Activated CD4-positive, CD25-positive, alpha-beta regulatory T cell treated with anti-CD3 and anti-CD28 coated beads, Interleukin-2, amount 50 U/mL, for 16 hours (primary cell): ENCODE measurements around the gene SLC37A4.
"Not testable (repeated sequence)": the region's sequence is repeated elsewhere in the genome, so short reads cannot be mapped to it uniquely, and the experiment has no call there.

Source experiments
- DNase-seq: peaks from one replicate; pipeline ENCODE4 v3.0.0-alpha.2; 2020; ENCODE audit warnings: low read depth, low spot score

SLC37A4 gene

GRCh38 chr11:119017377-119017776 is 13.3 kb downstream of the SLC37A4 start:
- not testable (repeated sequence) for DNase-seq

GRCh38 chr11:119016216-119017009 is 14.3 kb downstream of the SLC37A4 start:
- DNase-seq: no peak

DNA sequence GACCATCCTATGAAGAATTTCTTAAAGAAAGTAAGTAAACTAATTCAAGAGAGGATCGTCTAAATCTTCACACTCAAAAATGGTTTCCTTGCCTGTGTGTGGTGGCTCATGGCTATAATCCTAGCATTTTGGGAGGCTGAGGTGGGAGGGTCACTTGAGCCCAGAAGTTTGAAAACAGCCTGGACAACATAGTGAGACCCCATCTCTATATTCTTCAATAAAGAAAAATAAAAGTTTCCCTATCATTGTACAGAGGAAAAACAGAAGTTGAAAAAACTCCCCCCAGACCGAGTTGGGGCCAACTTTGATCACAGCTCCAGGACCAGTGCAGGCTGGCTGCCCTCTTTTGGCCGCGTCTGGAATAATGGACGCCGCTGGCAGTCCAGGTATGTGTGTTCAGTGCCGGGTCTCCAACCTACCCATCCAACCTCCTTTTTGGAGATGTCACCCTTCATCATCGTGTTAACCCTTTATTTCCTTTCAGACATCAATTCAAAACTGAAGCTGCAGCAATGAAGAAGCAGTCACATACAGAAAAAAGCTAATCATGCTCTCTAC is 15.5 kb downstream of the SLC37A4 start:
- DNase-seq: no peak

DNA sequence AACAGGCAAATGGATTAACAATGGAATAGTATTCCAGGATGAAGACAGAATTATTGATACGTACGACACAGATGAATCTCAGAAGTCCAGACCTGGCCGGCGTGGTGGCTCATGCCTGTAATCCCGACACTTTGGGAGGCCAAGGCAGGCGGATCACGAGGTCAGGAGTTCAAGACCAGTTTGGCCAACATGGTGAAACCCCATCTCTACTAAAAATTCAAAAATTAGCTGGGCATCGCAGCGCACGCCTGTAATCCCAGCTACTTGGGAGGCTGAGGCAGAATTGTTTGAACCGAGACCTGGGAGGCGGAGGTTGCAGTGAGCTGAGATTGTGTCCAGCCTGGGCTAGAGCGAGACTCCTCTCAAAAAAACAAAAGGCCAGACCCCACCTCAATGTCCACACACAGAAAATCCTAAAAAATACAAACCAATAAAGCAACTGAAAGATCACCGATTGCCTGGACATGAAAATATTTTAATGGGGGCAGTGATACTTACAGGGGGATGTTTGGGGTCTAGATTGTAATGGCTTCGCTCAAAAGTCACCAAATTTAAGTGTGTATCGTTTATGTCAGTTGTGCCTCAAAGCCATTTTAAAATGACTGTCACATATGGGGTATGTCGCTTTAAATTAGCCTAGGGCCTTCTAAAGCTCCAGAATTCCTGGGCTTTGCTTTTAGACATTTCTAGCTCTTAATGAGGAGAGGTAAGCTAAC is 16.3 kb downstream of the SLC37A4 start:
- DNase-seq: no peak

DNA sequence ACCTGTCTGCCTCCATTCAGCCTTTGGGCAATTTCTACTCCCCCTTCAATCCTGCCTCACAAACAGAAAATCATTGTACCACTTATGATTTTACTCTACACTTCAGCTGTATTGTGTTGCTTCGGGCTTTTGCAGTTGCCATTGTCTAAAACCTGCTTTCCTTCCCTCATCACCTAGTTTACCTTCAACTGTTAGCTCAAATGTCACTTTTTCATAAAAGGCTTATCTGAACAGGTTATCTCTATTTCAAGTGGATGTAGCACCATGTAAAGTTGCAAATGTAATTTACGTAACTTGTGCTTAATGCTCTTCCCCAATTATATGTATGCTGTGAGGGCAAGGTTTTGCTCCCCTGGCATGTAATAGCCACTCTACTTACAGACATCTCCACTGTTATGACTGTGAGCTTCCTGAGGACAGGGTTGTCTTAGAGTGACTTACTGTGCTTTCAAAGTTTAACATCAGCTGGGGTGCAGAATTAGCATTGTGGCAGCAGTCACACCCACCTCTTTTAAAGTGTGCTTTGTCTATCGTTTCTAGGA is 18.0 kb downstream of the SLC37A4 start:
- DNase-seq: no peak

GRCh38 chr11:119011476-119012053 is 19.1 kb downstream of the SLC37A4 start:
- no peak for DNase-seq

GRCh38 chr11:119006656-119007055 is 24.0 kb downstream of the SLC37A4 start:
- DNase-seq: no peak

DNA sequence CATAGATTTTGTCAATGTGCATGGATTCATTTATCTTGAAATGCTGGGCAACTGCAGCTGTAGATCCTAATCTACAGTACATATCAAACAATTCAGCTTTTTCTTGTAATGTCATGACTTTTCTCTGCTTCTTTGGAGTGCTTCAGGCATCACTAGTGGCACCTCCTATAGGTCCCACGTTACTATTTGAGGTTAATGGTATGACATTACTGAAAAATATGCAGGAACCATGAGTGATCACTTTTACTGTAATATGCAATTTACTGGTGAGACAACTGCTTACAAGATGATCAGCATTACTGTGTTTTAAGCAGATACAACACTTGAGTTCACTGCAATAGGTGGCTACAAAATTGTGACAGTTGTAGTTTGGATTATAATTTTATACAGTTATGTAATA is 29.8 kb downstream of the SLC37A4 start:
- no peak for DNase-seq

DNA sequence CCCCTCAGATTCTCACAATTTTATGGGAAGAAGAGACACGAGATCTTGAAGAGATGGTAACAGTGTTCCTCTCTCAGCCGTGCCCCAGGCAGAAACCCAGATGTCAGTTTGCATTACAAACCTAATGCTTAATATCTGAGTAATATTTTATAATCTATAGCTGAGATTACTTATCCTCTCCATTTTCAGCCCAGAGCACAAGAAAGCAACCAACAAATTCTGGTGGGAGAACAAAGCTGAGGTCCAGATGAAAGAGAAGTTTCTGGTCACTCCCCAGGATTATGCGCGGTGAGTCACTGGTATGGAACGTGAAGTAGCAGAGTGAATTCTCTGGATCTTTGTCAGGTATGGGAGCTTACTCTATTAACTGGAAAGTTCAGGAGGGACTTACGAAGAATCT is 31.9 kb downstream of the SLC37A4 start:
- no peak for DNase-seq

- DNase-seq: no peak
Observed at GRCh38 chr11:118998388-118998717, 32.3 kb downstream of the SLC37A4 start.

- peak; percentile 90 for DNase-seq
Observed at GRCh38 chr11:118997627-118998387, 32.9 kb downstream of the SLC37A4 start, which contains the start of gene CENATAC. CENATAC (plus strand) TSS chr11:118998138; CDS start chr11:118998198, 60 bp downstream.

DNA sequence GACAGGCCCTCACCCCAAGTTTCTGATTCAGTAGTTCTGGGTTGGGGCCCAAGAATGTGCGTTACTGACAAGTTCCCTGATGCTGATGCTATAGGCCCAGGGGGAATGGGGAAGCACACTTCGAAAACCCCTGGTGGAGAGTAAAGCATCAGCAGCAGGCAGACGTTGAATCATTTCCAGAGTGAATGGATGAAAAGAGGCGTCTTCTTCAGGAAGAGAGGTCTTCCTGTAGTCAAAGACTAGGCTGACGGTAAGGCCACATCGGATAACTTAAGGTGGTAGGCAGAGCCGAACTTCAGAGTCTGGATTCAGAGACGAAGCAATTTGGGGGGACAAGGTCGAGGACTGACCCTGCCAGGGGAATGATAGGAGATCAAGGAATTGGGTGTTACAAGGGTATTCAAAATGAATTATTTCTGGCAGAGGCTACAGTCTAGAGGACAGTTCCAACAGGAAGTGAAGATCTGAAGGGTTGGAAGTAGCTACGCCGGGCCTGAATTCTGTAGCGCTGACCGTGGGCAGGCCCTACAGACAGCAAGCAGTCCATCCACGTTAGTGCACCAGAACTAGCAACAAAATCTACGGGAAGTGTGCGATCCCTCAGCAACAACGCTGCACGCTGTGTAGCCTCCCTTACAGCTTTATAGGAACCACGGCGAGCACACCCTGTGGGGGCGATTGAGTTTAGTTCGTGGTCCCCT is 33.6 kb downstream of the SLC37A4 start:
- DNase-seq: no peak

DNA sequence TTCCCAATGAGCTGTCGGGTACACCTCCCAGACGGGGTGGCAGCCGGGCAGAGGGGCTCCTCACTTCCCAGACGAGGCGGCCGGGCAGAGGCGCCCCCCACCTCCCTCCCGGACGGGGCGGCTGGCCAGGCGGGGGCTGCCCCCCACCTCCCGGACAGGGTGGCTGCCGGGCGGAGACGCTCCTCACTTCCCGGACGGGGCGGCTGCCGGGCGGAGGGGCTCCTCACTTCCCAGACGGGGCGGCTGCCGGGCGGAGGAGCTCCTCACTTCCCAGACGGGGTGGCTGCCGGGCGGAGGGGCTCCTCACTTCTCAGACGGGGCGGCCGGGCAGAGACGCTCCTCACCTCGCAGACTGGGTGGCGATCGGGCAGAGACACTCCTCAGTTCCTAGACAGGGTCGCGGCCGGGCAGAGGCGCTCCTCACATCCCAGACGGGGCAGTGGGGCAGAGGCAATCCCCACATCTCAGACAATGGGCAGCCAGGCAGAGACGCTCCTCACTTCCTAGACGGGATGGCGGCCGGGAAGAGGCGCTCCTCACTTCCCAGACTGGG is 39.1 kb downstream of the SLC37A4 start:
- DNase-seq: not testable (repeated sequence)

GRCh38 chr11:118988280-118988679 is 42.4 kb downstream of the SLC37A4 start:
- DNase-seq: no peak

GRCh38 chr11:118984825-118985224 is 45.9 kb downstream of the SLC37A4 start:
- no peak for DNase-seq

DNA sequence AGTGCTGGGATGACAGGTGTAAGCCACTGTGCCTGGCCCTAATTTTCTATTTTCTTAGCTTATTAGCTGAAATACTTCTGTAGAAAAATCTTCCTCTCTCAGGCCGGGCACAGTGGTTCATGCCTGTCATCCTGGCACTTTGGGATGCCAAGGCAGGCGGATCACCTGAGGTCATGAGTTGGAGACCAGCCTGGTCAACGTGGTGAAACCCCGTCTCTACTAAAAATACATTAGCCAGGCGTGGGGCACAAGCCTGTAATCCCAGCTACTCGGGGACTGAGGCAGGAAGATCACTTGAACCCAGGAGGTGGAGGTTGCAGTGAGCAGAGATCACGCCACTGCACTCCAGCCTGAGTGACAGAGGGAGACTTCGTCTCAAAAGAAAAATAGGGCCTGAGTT is 46.3 kb downstream of the SLC37A4 start:
- DNase-seq: not testable (repeated sequence)

DNA sequence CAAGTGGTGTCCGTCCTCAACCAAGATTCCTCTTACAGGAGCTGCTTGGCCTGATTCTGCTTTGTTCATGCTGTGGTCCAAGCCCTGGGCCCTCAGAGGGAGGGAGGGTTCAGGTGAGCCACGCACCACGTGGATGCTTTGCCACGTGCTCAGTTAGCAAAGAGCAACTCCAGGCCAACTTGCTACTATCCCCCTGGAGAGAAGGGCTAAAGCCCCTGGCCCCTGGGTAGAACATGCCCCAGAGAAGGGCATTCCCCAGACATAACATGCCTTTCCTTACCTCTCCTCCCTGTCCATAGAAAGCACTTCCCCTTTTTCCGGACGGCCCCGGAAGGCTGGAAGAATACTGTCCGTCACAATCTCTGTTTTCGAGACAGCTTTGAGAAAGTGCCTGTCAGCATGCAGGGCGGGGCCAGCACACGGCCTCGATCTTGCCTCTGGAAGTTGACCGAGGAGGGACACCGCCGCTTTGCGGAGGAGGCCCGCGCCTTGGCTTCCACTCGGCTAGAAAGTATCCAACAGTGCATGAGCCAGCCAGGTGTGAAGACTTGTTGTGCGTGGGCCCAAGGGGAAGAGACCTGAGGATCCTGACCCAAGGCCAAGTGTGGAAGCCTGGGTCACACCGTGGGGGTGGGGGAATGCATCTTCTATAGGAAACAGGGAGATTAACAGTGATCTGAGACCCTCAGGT is 50.3 kb downstream of the SLC37A4 start:
- no peak for DNase-seq

GRCh38 chr11:118979434-118979833 is 51.2 kb downstream of the SLC37A4 start:
- DNase-seq: no peak

DNA sequence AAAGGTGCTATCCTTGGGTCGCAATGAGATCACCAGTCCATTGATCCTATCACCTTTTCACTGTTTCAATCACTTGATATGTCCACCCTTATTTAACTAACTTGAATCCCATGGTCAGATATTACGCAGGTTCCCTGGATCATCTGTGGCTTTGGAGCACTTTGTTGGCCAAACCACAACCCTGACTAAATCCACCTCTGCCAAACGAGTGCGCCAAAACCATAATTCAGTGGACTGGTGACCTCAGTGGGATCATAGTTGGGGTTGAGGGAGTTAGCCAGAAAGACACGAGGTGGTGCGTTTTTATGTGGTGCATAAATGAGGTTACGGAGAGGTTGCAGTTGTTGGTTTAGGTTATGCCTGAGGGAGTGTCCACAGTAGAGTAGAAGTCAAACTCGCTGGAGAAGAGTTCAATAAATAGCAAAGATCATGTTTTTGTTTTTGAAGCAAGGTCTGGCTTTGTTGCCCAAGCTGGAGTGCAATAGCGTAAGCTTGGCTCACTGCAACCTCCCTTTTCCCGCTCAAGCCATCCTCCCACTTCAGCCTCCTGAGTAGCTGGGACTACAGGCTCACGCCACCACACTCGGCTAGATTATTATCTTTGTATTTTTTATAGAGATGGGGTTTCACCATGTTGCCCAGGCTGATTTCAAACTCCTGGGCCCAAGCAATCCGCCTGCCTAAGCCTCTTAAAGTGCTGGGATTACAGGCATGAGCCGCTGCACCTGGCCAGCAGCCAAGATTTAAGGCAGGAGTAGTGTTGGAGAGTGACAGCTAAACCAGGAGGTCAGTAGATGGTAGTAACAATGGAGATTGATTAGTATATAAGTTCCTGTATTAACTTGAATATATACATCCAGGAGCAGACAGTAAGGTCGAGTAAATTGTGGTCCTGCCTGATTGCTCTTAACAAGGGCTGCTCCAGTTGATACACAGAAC is 54.6 kb downstream of the SLC37A4 start:
- no peak for DNase-seq
